Glomerular visceral epithelial cell (primary cell): ENCODE data around the gene TCF7L2.

Experiments used
- DNase-seq: peaks from one replicate; pipeline ENCODE4 v3.0.0-alpha.2; 2016; ENCODE audit errors: extremely low spot score

TCF7L2 gene

GRCh38 chr10:112964482-112964881 lies 14.4 kb downstream of the TCF7L2 start:
- no peak for DNase-seq

GRCh38 chr10:112966194-112966855 lies 16.3 kb downstream of the TCF7L2 start:
- DNase-seq, result no peak

GRCh38 chr10:112967200-112967599 lies 17.2 kb downstream of the TCF7L2 start:
- peak; percentile 36 for DNase-seq

GRCh38 chr10:112969131-112969530 lies 19.1 kb downstream of the TCF7L2 start:
- no peak for DNase-seq

- no peak for DNase-seq
Observed at GRCh38 chr10:112969542-112969941, 19.5 kb downstream of the TCF7L2 start.

- no peak for DNase-seq
Observed at GRCh38 chr10:112970021-112970420, 20.0 kb downstream of the TCF7L2 start.

- no peak for DNase-seq
Observed at GRCh38 chr10:112972606-112973005, 22.6 kb downstream of the TCF7L2 start.

GRCh38 chr10:112973046-112973445 lies 23.0 kb downstream of the TCF7L2 start:
- no peak for DNase-seq

- DNase-seq, result no peak
Observed at GRCh38 chr10:112973805-112974204, 23.8 kb downstream of the TCF7L2 start.

- DNase-seq, result no peak
Observed at GRCh38 chr10:112977426-112977898, 27.4 kb downstream of the TCF7L2 start.

GRCh38 chr10:112979927-112980326 lies 29.9 kb downstream of the TCF7L2 start:
- no peak for DNase-seq

GRCh38 chr10:112980937-112981336 lies 30.9 kb downstream of the TCF7L2 start:
- no peak for DNase-seq

- peak; percentile 45 for DNase-seq
Observed at GRCh38 chr10:112981553-112981952, 31.5 kb downstream of the TCF7L2 start.

GRCh38 chr10:112983444-112984056 lies 33.5 kb downstream of the TCF7L2 start:
- no peak for DNase-seq

GRCh38 chr10:112984756-112985155 lies 34.7 kb downstream of the TCF7L2 start:
- DNase-seq, result no peak

- DNase-seq, result peak; percentile 57
Observed at GRCh38 chr10:112985690-112986543, 35.9 kb downstream of the TCF7L2 start.

GRCh38 chr10:112986544-112987190 lies 36.6 kb downstream of the TCF7L2 start:
- no peak for DNase-seq

- peak; percentile 57 for DNase-seq
Observed at GRCh38 chr10:112988839-112989406, 38.9 kb downstream of the TCF7L2 start.

GRCh38 chr10:112989826-112990225 lies 39.8 kb downstream of the TCF7L2 start:
- DNase-seq, result no peak

- no peak for DNase-seq
Observed at GRCh38 chr10:112990271-112990670, 40.2 kb downstream of the TCF7L2 start.

GRCh38 chr10:112991888-112992491 lies 41.9 kb downstream of the TCF7L2 start:
- no peak for DNase-seq
